ENCODE data around the gene SYPL2. TPM values are rescaled to one million over a fixed set of nuclear protein-coding genes. Genes with fewer than 3 reads are reported as not detected.

SYPL2 gene
- total and polyA plus RNA-seq, 9 donors, result 0.31 to 5.1 (median 2.4) TPM

DNA sequence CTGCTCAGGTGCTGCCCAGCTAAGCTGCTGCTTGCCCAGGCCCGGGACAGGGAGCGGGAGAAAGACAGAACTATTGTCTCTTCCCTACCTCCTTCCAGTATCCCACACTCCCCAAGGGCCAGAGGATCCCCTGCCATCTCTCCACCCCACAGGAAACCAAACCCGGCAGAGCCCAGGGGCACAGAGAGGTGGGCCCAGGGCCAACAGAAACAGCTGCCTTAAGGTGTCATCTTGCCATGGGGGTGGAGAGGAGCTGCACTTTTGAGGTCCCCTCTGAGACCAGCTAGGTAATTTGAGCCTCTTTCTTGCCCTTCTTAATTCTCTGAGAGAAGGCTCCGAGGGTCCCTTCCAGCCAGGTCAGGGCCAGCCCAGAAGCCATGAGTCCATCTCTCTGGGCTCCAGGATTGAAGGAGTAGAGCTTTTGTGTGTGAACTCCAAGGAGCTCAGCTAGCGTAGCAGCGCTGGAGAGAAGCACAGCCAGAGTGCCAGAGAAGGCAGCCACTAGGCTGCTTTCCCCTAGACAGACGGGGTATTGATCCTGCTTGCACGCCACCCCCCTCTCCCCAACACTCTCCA is 63.6 kb downstream of the SYPL2 start:
- intact Hi-C loops (cut with DNase I), result loop anchor here (2.0 to 10.0 kb wide), 5 partner anchors 38 to 268 kb away; partner anchors contain the start of genes CYB561D1 (in 3 of the 4) and PSMA5 (in 2 of the 4)
- Histone ChIP-seq H3K27ac (no peak overlapping the region), H3K27me3 (no peaks in the 10 kb centered on the region), H3K9me3 (no peaks in the 10 kb centered on the region), H3K4me3 (no peak overlapping the region), H3K4me1 (ENCODE audit: insufficient read depth) (peaks cover 3% of the 10 kb centered on the region), H3K36me3 (no peaks in the 10 kb centered on the region)
- 67 to 80% (median 77%) methylated on average over 8 of the region's 8 CpGs for WGBS, 3 donors
- TF ChIP-seq EP300 (IDR thresholded peaks at IDR 0.05) (no peak), POLR2A (IDR thresholded peaks at IDR 0.05) (no peak)
- TF ChIP-seq, protein P1, sequence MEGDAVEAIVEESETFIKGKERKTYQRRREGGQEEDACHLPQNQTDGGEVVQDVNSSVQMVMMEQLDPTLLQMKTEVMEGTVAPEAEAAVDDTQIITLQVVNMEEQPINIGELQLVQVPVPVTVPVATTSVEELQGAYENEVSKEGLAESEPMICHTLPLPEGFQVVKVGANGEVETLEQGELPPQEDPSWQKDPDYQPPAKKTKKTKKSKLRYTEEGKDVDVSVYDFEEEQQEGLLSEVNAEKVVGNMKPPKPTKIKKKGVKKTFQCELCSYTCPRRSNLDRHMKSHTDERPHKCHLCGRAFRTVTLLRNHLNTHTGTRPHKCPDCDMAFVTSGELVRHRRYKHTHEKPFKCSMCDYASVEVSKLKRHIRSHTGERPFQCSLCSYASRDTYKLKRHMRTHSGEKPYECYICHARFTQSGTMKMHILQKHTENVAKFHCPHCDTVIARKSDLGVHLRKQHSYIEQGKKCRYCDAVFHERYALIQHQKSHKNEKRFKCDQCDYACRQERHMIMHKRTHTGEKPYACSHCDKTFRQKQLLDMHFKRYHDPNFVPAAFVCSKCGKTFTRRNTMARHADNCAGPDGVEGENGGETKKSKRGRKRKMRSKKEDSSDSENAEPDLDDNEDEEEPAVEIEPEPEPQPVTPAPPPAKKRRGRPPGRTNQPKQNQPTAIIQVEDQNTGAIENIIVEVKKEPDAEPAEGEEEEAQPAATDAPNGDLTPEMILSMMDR (IDR thresholded peaks at IDR 0.05), result no peak
- no peak for DNase-seq

DNA sequence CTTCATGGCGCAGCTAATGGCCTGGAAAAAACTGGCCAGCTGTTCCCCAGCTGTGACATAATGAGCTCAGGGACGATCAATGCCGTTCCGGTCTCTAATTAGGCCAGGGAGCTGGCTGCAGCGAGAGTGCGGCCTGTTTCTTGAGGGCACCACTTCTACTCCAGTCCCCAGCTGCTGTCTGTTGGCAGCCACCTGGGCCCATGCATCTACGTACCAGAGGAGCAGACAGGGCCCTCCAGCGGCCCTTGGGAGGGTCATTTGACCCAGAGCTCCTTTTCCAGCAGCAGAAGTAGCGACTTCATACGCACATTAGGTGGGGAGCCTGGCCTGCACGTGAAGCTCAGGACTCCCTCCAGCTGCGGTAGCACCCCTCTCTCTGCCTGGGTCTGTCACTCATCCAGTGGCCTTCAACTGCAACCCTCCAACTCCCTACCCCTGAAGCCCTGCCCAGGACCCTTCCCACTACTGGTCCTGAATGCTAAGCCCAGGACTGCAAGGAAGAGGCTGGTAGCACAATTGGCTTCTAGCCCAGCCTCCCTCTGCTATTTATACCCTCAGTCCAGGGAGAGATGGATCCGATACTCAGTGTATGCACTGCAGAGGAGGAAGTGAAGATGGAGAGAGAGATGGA is 64.2 kb downstream of the SYPL2 start:
- Histone ChIP-seq H3K9me3 (no peaks in the 10 kb centered on the region), H3K4me1 (ENCODE audit: insufficient read depth) (peaks cover 3% of the 10 kb centered on the region), H3K27ac (no peak overlapping the region), H3K27me3 (no peaks in the 10 kb centered on the region), H3K36me3 (no peaks in the 10 kb centered on the region), H3K4me3 (no peak overlapping the region)
- no peak for DNase-seq
- no peak for TF ChIP-seq EP300 (IDR thresholded peaks at IDR 0.05)
- TF ChIP-seq POLR2A (IDR thresholded peaks at IDR 0.05), result no peak
- TF ChIP-seq, protein P1 (IDR thresholded peaks at IDR 0.05), result no peak
- intact Hi-C loops (cut with DNase I), result loop anchor here (2.0 to 10.0 kb wide), 5 partner anchors 38 to 268 kb away; partner anchors contain the start of genes CYB561D1 (in 3 of the 4) and PSMA5 (in 2 of the 4)
- 75 to 83% (median 77%) methylated on average over 13 of the region's 13 CpGs for WGBS, 3 donors

DNA sequence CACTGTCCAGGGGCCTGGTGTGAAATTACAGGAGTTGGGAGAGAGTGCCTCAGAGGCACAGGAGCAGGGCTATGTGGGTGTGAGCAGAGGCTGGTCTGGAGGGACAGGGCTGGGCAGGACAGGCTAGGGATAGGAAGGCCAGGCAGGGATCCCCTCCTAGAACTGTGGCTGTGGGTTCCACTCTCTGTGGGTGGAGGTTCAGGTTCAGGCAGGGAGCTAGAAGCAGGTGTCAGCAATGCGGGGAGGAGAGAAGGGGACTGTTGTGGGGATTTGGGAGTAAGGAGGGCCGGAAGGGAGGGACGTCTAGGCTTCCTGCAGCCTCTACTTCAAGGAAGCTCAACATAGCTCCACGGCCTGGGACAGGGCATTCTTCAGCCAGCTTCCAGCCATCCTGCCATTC is 65.0 kb downstream of the SYPL2 start:
- H3K9me3 ChIP-seq, result no peaks in the 10 kb centered on the region
- H3K27ac ChIP-seq, result no peak overlapping the region
- H3K36me3 ChIP-seq, result no peaks in the 10 kb centered on the region
- intact Hi-C loops (cut with DNase I), result loop anchor here (2.0 to 10.0 kb wide), 5 partner anchors 39 to 269 kb away; partner anchors contain the start of genes CYB561D1 (in 3 of the 4) and PSMA5 (in 2 of the 4)
- 81 to 91% (median 84%) methylated on average over 4 of the region's 4 CpGs for WGBS, 3 donors
- H3K27me3 ChIP-seq, result no peaks in the 10 kb centered on the region
- no peak for DNase-seq
- TF ChIP-seq POLR2A (IDR thresholded peaks at IDR 0.05), result no peak
- H3K4me3 ChIP-seq, result no peak overlapping the region
- peaks cover 4% of the 10 kb centered on the region for H3K4me1 ChIP-seq (ENCODE audit: insufficient read depth)

Other genes starting within 250 kb of the SYPL2 start
- 10 to 100 TPM in 2 of 7 donors, 1 to 10 TPM in 5; 2.2 to 17.1 (median 6.6) TPM for gene CELSR2, start 217.0 kb upstream of the SYPL2 start, total RNA-seq
- gene CELSR2, start 217.0 kb upstream of the SYPL2 start, polyA plus RNA-seq, result 1 to 10 TPM in 1 of 2 donors, under 1 TPM in 1; 0.90 to 1.3 TPM
- 1 to 10 TPM; 1.0 to 8.1 (median 4.5) TPM for gene PSRC1, start 183.4 kb upstream of the SYPL2 start, total RNA-seq
- 1 to 10 TPM; 5.3 to 5.9 TPM for gene PSRC1, start 183.4 kb upstream of the SYPL2 start, polyA plus RNA-seq
- under 1 TPM in 1 of 7 donors, not detected in 6; 0.38 TPM for gene MYBPHL, start 159.5 kb upstream of the SYPL2 start, total RNA-seq
- gene MYBPHL, start 159.5 kb upstream of the SYPL2 start, polyA plus RNA-seq, result not detected
- gene SORT1, start 68.6 kb upstream of the SYPL2 start, total RNA-seq, result 10 to 100 TPM in 4 of 7 donors, 1 to 10 TPM in 3; 4.3 to 37.0 (median 16.0) TPM
- gene SORT1, start 68.6 kb upstream of the SYPL2 start, polyA plus RNA-seq, result 10 to 100 TPM in 1 of 2 donors, 1 to 10 TPM in 1; 7.9 to 32.2 TPM
- gene PSMA5, start 40.1 kb upstream of the SYPL2 start, total RNA-seq, result 10 to 100 TPM; 19.4 to 52.0 (median 42.2) TPM
- gene PSMA5, start 40.1 kb upstream of the SYPL2 start, polyA plus RNA-seq, result 10 to 100 TPM; 37.7 to 38.1 TPM
- gene ATXN7L2, start 17.4 kb downstream of the SYPL2 start, total RNA-seq, result 1 to 10 TPM; 3.6 to 8.8 (median 6.7) TPM
- gene ATXN7L2, start 17.4 kb downstream of the SYPL2 start, polyA plus RNA-seq, result 1 to 10 TPM in 1 of 2 donors, under 1 TPM in 1; 0.98 to 6.5 TPM
- gene CYB561D1, start 27.5 kb downstream of the SYPL2 start, total RNA-seq, result 10 to 100 TPM in 2 of 7 donors, 1 to 10 TPM in 5; 3.8 to 11.7 (median 9.3) TPM
- 10 to 100 TPM in 1 of 2 donors, 1 to 10 TPM in 1; 4.8 to 10.3 TPM for gene CYB561D1, start 27.5 kb downstream of the SYPL2 start, polyA plus RNA-seq
- 10 to 100 TPM in 5 of 7 donors, 1 to 10 TPM in 2; 7.4 to 16.1 (median 10.8) TPM for gene AMIGO1, start 43.2 kb downstream of the SYPL2 start, total RNA-seq
- 10 to 100 TPM in 1 of 2 donors, 1 to 10 TPM in 1; 6.3 to 18.0 TPM for gene AMIGO1, start 43.2 kb downstream of the SYPL2 start, polyA plus RNA-seq
- gene GPR61, start 73.3 kb downstream of the SYPL2 start, total RNA-seq, result not detected
- under 1 TPM in 1 of 2 donors, not detected in 1; 0.25 TPM for gene GPR61, start 73.3 kb downstream of the SYPL2 start, polyA plus RNA-seq
- 1 to 10 TPM; 3.3 to 6.2 (median 4.8) TPM for gene GNAI3, start 82.1 kb downstream of the SYPL2 start, total RNA-seq
- gene GNAI3, start 82.1 kb downstream of the SYPL2 start, polyA plus RNA-seq, result 1 to 10 TPM; 3.0 to 4.9 TPM
- not detected for gene GNAT2, start 153.1 kb downstream of the SYPL2 start, total RNA-seq
- gene GNAT2, start 153.1 kb downstream of the SYPL2 start, polyA plus RNA-seq, result not detected
- gene AMPD2, start 153.3 kb downstream of the SYPL2 start, total RNA-seq, result 10 to 100 TPM; 40.5 to 86.0 (median 64.8) TPM
- gene AMPD2, start 153.3 kb downstream of the SYPL2 start, polyA plus RNA-seq, result 10 to 100 TPM; 19.4 to 25.7 TPM
- 10 to 100 TPM; 23.0 to 91.8 (median 47.2) TPM for gene GSTM4, start 189.6 kb downstream of the SYPL2 start, total RNA-seq
- gene GSTM4, start 189.6 kb downstream of the SYPL2 start, polyA plus RNA-seq, result 100 to 1,000 TPM in 1 of 2 donors, 10 to 100 TPM in 1; 43.3 to 116 TPM
- gene GSTM2, start 201.5 kb downstream of the SYPL2 start, total RNA-seq, result 100 to 1,000 TPM; 101 to 318 (median 195) TPM
- 100 to 1,000 TPM; 202 to 209 TPM for gene GSTM2, start 201.5 kb downstream of the SYPL2 start, polyA plus RNA-seq
- gene GSTM1, start 221.3 kb downstream of the SYPL2 start, total RNA-seq, result 100 to 1,000 TPM in 2 of 7 donors, 10 to 100 TPM in 1, under 1 TPM in 1, not detected in 3; 0.32 to 482 (median 153) TPM
- 100 to 1,000 TPM; 169 to 193 TPM for gene GSTM1, start 221.3 kb downstream of the SYPL2 start, polyA plus RNA-seq
- 100 to 1,000 TPM in 3 of 7 donors, 10 to 100 TPM in 4; 18.8 to 183 (median 95.8) TPM for gene GSTM5, start 245.7 kb downstream of the SYPL2 start, total RNA-seq
- gene GSTM5, start 245.7 kb downstream of the SYPL2 start, polyA plus RNA-seq, result 100 to 1,000 TPM; 101 to 259 TPM

Measured in ovary (tissue), 9 donors.